NCI-H748 (cell line): ENCODE data around the gene GAP43.

ENCODE experiments used
- DNase-seq: peaks from one replicate; lab custom pipeline; 2025; ENCODE audit not compliant: unreplicated experiment; lab: John Stamatoyannopoulos, UW

The GAP43 gene

GRCh38 chr3:115660646-115661337, 37.5 kb downstream of the GAP43 start:
- DNase-seq, result no peak

- no peak for DNase-seq
Measured at GRCh38 chr3:115662356-115662755, 39.0 kb downstream of the GAP43 start.

GRCh38 chr3:115663414-115663813, 40.1 kb downstream of the GAP43 start:
- DNase-seq, result no peak

GRCh38 chr3:115666081-115666480, 42.8 kb downstream of the GAP43 start:
- no peak for DNase-seq

- no peak for DNase-seq
Measured at GRCh38 chr3:115666920-115667737, 43.8 kb downstream of the GAP43 start.

GRCh38 chr3:115667738-115668065, 44.4 kb downstream of the GAP43 start:
- DNase-seq, result no peak

- no peak for DNase-seq
Measured at GRCh38 chr3:115670911-115671310, 47.6 kb downstream of the GAP43 start.

- DNase-seq, result no peak
Measured at GRCh38 chr3:115671761-115672455, 48.6 kb downstream of the GAP43 start.

- DNase-seq, result no peak
Measured at GRCh38 chr3:115673881-115674280, 50.6 kb downstream of the GAP43 start.

- DNase-seq, result no peak
Measured at GRCh38 chr3:115676336-115676735, 53.0 kb downstream of the GAP43 start.

- no peak for DNase-seq
Measured at GRCh38 chr3:115680803-115681345, 57.6 kb downstream of the GAP43 start.

- no peak for DNase-seq
Measured at GRCh38 chr3:115681736-115682135, 58.4 kb downstream of the GAP43 start.

- DNase-seq, result no peak
Measured at GRCh38 chr3:115683305-115683704, 60.0 kb downstream of the GAP43 start.

- DNase-seq, result no peak
Measured at GRCh38 chr3:115683773-115684172, 60.5 kb downstream of the GAP43 start.

- DNase-seq, result no peak
Measured at GRCh38 chr3:115685097-115685496, 61.8 kb downstream of the GAP43 start.

- DNase-seq, result no peak
Measured at GRCh38 chr3:115687721-115688120, 64.4 kb downstream of the GAP43 start.

- DNase-seq, result no peak
Measured at GRCh38 chr3:115688418-115688817, 65.1 kb downstream of the GAP43 start.

- no peak for DNase-seq
Measured at GRCh38 chr3:115689928-115690327, 66.6 kb downstream of the GAP43 start.

GRCh38 chr3:115691964-115692363, 68.7 kb downstream of the GAP43 start:
- no peak for DNase-seq

GRCh38 chr3:115692887-115693524, 69.7 kb downstream of the GAP43 start:
- peak; percentile 78 for DNase-seq

- DNase-seq, result no peak
Measured at GRCh38 chr3:115693868-115694267, 70.6 kb downstream of the GAP43 start.
